ENCODE measurements around the gene VWA7.

GRCh38 chr6:31758281-31758680 lies 18.8 kb downstream of the VWA7 start:
- TF ChIP-seq CTCF (IDR thresholded peaks at IDR 0.05), result no peak
- TF ChIP-seq POLR2A (IDR thresholded peaks at IDR 0.05), result no peak

Measured in esophagus squamous epithelium (tissue), 4 donors.